ENCODE data around the gene SPAAR. TPM values are rescaled to one million over a fixed set of nuclear protein-coding genes. Genes with fewer than 3 reads are reported as not detected.

The SPAAR gene
- total RNA-seq, 1 donor from 2014 or later = 0.18 TPM

DNA sequence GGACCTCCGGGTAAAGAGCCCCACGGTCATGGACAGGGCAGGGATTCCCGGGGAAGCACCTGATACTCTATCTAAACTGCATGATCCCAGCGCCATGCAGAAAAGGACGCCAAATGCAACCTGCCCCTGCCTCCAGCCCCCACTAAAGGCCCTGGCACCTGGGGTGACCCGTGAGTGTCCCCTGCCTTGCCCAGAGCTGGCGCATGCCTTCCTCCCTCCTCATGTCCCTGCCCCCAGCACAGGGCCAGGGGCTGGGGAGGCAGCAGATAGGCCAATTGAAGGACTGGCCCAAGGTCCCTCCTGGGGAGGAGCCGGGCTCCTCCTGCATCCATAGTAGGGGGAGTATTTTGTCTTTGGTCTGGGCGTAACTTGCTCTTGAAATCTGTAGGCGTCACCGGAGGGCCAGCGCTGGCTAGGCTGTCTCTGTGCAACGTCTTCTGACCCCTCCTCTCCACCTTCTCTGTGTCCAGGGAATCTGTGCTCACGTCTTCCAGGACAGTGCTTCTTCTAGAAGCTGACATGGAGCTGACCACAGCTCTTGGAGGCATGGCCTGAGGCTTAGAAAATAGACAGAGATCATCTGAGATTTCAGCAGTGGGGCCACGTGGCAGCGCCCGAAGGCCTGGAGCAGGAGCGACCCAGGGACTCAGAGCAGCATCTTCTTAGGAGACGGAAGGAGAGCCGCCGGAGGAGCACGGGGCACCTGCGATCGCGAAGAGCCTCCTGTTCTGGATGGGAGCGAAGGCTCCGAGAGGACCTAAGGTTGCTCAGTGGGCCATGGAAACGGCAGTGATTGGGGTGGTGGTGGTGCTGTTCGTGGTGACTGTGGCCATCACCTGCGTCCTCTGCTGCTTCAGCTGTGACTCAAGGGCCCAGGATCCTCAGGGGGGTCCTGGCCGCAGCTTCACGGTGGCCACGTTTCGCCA, 660 bp downstream of the SPAAR start:
- Histone ChIP-seq H3K9ac (ENCODE audit: low read length) (no peak overlapping the region), H3K9me3 (ENCODE audit: insufficient read depth, low read depth, low read length) (no peaks in the 10 kb centered on the region), H4K20me1 (ENCODE audit: insufficient read depth, low read length) (no peaks in the 10 kb centered on the region), H3K27ac (ENCODE audit: low read depth, low read length) (no peak overlapping the region), H3K36me3 (ENCODE audit: insufficient read depth, low read length) (no peaks in the 10 kb centered on the region), H3K27me3 (ENCODE audit: insufficient read depth, low read length) (no peaks in the 10 kb centered on the region), H3K4me2 (ENCODE audit: low read length) (no peak overlapping the region), H3K79me2 (ENCODE audit: insufficient read depth, low read length) (no peaks in the 10 kb centered on the region), H3K4me3 (ENCODE audit: insufficient read depth, low read depth, low read length) (no peak overlapping the region), H3K4me1 (ENCODE audit: insufficient read depth, low read length) (peaks cover 51% of the 10 kb centered on the region), H2AFZ (ENCODE audit: low read depth, low read length) (no peak overlapping the region)
- no peak for DNase-seq (ENCODE audit: low read depth)
- no peaks in the 10 kb centered on the region for H3K36me3 Mint-ChIP-seq (ENCODE audit: low read depth, unreplicated experiment)
- H3K27ac Mint-ChIP-seq (ENCODE audit: unreplicated experiment) = peak overlapping the region; percentile 34
- TF ChIP-seq CTCF (IDR thresholded peaks at IDR 0.05; ENCODE audit: insufficient read depth, low read depth, low read length) (no peak), EZH2 (IDR thresholded peaks at IDR 0.05; ENCODE audit: insufficient read depth, low read length) (no peak)
- H3K9me3 Mint-ChIP-seq (ENCODE audit: unreplicated experiment) = no peaks in the 10 kb centered on the region
- H3K4me3 Mint-ChIP-seq (ENCODE audit: unreplicated experiment) = no peak overlapping the region
- H3K27me3 Mint-ChIP-seq (ENCODE audit: low read depth, unreplicated experiment) = no peaks in the 10 kb centered on the region
- peaks cover 50% of the 10 kb centered on the region for H3K4me1 Mint-ChIP-seq (ENCODE audit: low read depth, unreplicated experiment)
- no peak for FAIRE-seq

GRCh38 chr9:35910613-35911359, 1.5 kb downstream of the SPAAR start:
- peak overlapping the region; percentile 96 for H3K27ac Mint-ChIP-seq (ENCODE audit: unreplicated experiment)
- Histone ChIP-seq H2AFZ (ENCODE audit: low read depth, low read length) (peak overlapping the region; percentile 27), H3K79me2 (ENCODE audit: insufficient read depth, low read length) (no peaks in the 10 kb centered on the region), H3K27me3 (ENCODE audit: insufficient read depth, low read length) (no peaks in the 10 kb centered on the region), H3K9ac (ENCODE audit: low read length) (no peak overlapping the region), H3K36me3 (ENCODE audit: insufficient read depth, low read length) (no peaks in the 10 kb centered on the region), H3K4me2 (ENCODE audit: low read length) (no peak overlapping the region), H3K4me1 (ENCODE audit: insufficient read depth, low read length) (peaks cover 42% of the 10 kb centered on the region), H3K4me3 (ENCODE audit: insufficient read depth, low read depth, low read length) (no peak overlapping the region), H4K20me1 (ENCODE audit: insufficient read depth, low read length) (no peaks in the 10 kb centered on the region), H3K27ac (ENCODE audit: low read depth, low read length) (no peak overlapping the region), H3K9me3 (ENCODE audit: insufficient read depth, low read depth, low read length) (no peaks in the 10 kb centered on the region)
- no peaks in the 10 kb centered on the region for H3K27me3 Mint-ChIP-seq (ENCODE audit: low read depth, unreplicated experiment)
- FAIRE-seq (no peak), DNase-seq (ENCODE audit: low read depth) (peak; percentile 38)
- peaks cover 41% of the 10 kb centered on the region for H3K4me1 Mint-ChIP-seq (ENCODE audit: low read depth, unreplicated experiment)
- H3K9me3 Mint-ChIP-seq (ENCODE audit: unreplicated experiment) = no peaks in the 10 kb centered on the region
- H3K4me3 Mint-ChIP-seq (ENCODE audit: unreplicated experiment) = no peak overlapping the region
- no peaks in the 10 kb centered on the region for H3K36me3 Mint-ChIP-seq (ENCODE audit: low read depth, unreplicated experiment)
- no peak for TF ChIP-seq EZH2 (IDR thresholded peaks at IDR 0.05; ENCODE audit: insufficient read depth, low read length)
- peak; percentile 42 for TF ChIP-seq CTCF (IDR thresholded peaks at IDR 0.05; ENCODE audit: insufficient read depth, low read depth, low read length)
